A673 (cell line): ENCODE measurements around the gene TNS1.

Experiments
- CTCF ChIP-seq: fragments of 300-800, 200-600 bp; sonication (generic); conservative IDR thresholded peaks from 2 replicates; pipeline ENCODE4 v1.5.1; 2017; ENCODE audit warnings: low read depth, mild to moderate bottlenecking, antibody characterized with exemption, low read length, moderate library complexity, mixed read lengths
- EZH2 ChIP-seq: fragments of 200-600 bp; sonication (generic); IDR thresholded peaks from 2 replicates; pipeline ENCODE4 v1.6.1; 2017; ENCODE audit warnings: borderline replicate concordance, low read depth, mild to moderate bottlenecking, mixed read lengths, antibody characterized with exemption, low read length; ENCODE audit not compliant: poor library complexity, severe bottlenecking

GRCh38 chr2:217872319-217872718, 130.5 kb downstream of the TNS1 start:
- TF ChIP-seq CTCF (no peak), EZH2 (no peak)
